ENCODE measurements around the gene NDST1.

The NDST1 gene

GRCh38 chr5:150498501-150498900 lies 9.4 kb upstream of the NDST1 start:
- TF ChIP-seq, protein P1, sequence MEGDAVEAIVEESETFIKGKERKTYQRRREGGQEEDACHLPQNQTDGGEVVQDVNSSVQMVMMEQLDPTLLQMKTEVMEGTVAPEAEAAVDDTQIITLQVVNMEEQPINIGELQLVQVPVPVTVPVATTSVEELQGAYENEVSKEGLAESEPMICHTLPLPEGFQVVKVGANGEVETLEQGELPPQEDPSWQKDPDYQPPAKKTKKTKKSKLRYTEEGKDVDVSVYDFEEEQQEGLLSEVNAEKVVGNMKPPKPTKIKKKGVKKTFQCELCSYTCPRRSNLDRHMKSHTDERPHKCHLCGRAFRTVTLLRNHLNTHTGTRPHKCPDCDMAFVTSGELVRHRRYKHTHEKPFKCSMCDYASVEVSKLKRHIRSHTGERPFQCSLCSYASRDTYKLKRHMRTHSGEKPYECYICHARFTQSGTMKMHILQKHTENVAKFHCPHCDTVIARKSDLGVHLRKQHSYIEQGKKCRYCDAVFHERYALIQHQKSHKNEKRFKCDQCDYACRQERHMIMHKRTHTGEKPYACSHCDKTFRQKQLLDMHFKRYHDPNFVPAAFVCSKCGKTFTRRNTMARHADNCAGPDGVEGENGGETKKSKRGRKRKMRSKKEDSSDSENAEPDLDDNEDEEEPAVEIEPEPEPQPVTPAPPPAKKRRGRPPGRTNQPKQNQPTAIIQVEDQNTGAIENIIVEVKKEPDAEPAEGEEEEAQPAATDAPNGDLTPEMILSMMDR (conservative IDR thresholded peaks at IDR 0.05), result no peak
- no peak overlapping the region for H3K27ac ChIP-seq

- TF ChIP-seq, protein P1 (conservative IDR thresholded peaks at IDR 0.05), result no peak
- H3K27ac ChIP-seq, result no peak overlapping the region
Observed at GRCh38 chr5:150498971-150499370, 9.0 kb upstream of the NDST1 start.

GRCh38 chr5:150499437-150499956 lies 8.4 kb upstream of the NDST1 start:
- TF ChIP-seq, protein P1 (conservative IDR thresholded peaks at IDR 0.05), result no peak
- H3K27ac ChIP-seq, result no peak overlapping the region

GRCh38 chr5:150500328-150500841 lies 7.5 kb upstream of the NDST1 start:
- H3K27ac ChIP-seq, result no peak overlapping the region
- TF ChIP-seq, protein P1 (conservative IDR thresholded peaks at IDR 0.05), result no peak

GRCh38 chr5:150500905-150501304 lies 7.0 kb upstream of the NDST1 start:
- TF ChIP-seq, protein P1 (conservative IDR thresholded peaks at IDR 0.05), result no peak
- no peak overlapping the region for H3K27ac ChIP-seq

DNA sequence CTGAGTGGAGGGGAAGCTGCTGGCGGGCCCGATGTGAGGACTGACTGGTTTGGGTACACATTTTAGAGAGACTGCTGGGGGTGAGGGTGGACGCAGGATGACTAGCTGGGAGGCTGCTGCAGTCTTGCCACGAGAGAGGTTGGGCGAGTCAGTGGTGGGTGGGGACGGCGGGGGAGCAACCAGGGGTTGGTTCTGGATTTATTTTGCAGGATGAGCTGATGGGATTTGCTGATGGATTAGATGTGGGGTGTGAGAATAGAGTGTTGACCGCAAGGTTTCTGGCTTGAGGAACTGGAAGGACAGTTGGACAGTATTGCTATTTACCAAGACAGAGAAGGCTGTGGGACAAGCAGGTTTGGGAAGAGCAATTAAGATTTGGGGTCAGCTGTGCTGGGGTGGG lies 5.8 kb upstream of the NDST1 start:
- TF ChIP-seq, protein P1 (conservative IDR thresholded peaks at IDR 0.05), result no peak
- H3K27ac ChIP-seq, result no peak overlapping the region

DNA sequence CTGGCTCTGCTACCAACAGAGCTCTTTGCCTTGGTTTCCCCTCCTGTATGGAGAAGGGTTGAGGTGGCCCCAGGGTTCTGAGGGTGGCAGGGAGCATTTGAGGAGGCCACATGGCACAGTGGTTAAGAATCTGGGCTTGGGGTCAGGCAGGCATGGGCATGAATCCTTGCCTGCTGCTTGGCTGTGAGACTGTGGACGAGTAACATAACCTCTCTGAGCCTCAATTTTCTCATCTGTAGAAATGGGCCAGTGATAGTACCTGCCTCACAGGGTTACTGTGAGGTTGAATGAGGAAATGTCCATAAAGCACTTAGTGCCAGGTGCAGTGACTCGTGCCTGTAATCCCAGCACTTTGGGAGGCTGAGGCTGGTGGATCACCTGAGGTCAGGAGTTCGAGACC lies 5.1 kb upstream of the NDST1 start:
- H3K27ac ChIP-seq, result no peak overlapping the region
- TF ChIP-seq, protein P1 (conservative IDR thresholded peaks at IDR 0.05), result no peak

All from VCaP (cell line).